ENCODE measurements around the gene ELP1.
"Not testable (repeated sequence)": the region's sequence is repeated elsewhere in the genome, so short reads cannot be mapped to it uniquely, and the experiment has no call there.

ELP1 gene

DNA sequence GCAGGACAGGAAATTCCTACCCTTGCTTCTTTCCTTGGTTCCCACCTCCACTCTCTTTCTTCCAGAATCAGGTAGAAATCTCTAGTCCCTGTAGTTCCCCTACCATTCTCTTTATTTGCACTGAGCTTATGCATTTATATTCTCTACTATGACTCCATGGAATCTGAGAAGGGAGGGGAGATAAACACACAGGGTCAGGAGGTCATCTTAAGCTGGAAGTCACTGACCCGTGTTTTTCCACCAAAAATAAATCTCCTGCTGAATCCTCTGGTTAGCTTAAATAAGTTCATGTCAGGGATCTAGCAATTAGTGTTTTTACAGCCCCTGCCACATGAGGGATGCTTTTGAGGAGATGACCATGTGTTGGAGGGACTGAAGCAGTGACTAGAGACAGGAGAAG, 81.8 kb downstream of the ELP1 start:
- Histone ChIP-seq H4K20me1 (no peaks in the 10 kb centered on the region), H3K4me3 (no peak overlapping the region), H3K4me1 (peaks cover 0 to 16% (median 7%) of the 10 kb centered on the region in 10 experiments; a peak in 13 of 20 replicates), H3K27me3 (no peaks in the 10 kb centered on the region), H3K9me3 (replicated peaks in 1 of 11) (peaks cover 0 to 10% (median 0%) of the 10 kb centered on the region in 11 experiments; a peak in 4 of 22 replicates), H3K4me2 (no peak overlapping the region), H3K9ac (no peak overlapping the region), H3K27ac (no peak overlapping the region), H3K36me3 (no peaks in the 10 kb centered on the region; a peak in 1 of 22 replicates)
- TF ChIP-seq Cebpa-rat (IDR thresholded peaks at IDR 0.05) = no peak

DNA sequence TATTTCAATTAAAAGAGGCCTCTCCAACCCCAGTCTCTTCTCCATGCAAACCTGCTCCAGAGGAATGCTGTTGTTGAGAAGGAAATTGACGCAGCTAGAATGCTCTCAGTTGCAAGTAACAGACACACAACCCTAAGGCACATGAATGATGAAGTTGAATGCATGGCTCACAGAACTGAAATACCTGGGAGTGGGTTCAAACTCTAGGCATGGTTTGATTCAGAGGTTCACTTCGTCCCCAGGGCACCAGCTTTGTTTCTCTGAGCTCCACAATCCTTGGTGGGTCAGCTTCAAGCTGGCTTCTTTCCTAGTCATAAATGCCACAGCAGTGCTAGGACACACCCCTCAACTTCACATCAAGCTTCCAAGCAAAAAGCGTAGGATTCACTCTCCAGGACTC, 82.8 kb downstream of the ELP1 start:
- H3K4me1 ChIP-seq = peaks cover 5 to 25% (median 14%) of the 10 kb centered on the region in 10 experiments
- H3K9me3 ChIP-seq (replicated peaks in 1 of 11) = peaks cover 0 to 17% (median 0%) of the 10 kb centered on the region in 11 experiments; a peak in 6 of 22 replicates
- H3K4me2 ChIP-seq = no peak overlapping the region
- H3K36me3 ChIP-seq = no peaks in the 10 kb centered on the region; a peak in 1 of 22 replicates
- no peak overlapping the region for H3K27ac ChIP-seq
- no peaks in the 10 kb centered on the region for H3K27me3 ChIP-seq
- H3K4me3 ChIP-seq = no peak overlapping the region
- TF ChIP-seq Cebpa-rat (IDR thresholded peaks at IDR 0.05) = no peak
- H4K20me1 ChIP-seq = no peaks in the 10 kb centered on the region
- no peak overlapping the region for H3K9ac ChIP-seq

DNA sequence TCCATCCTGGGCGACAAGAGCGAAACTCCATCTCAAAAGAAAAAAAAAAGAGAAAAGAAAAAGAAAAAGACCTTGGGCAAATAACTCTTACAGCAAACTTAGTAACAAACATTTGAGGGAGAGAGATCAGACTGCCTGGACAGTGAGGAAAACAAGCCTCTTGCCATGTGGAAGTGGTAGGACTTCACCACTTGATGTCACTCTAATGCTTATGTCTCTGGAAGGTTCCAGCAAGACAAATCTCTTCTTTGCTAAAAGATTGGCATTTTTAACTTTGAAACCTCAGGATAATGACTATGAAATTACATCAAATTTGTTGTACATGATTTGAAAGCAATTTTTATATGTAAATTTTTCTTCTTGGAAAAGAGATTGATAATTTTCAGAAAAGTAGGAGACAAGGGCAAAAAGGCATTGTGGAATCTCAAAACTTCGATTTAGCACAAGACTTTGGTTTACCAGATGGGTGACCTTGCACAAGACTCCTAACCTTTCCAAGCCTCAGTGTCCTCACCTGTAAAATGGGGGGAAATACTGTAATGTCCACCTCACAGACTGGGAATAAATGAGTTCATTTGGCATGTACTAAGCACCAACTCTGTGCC, 83.5 kb downstream of the ELP1 start:
- Histone ChIP-seq H3K9me3 (replicated peaks in 1 of 11) (peaks cover 0 to 17% (median 0%) of the 10 kb centered on the region in 11 experiments; a peak in 6 of 22 replicates), H3K27me3 (no peaks in the 10 kb centered on the region), H3K4me2 (no peak overlapping the region), H3K4me3 (no peak overlapping the region), H3K36me3 (no peaks in the 10 kb centered on the region; a peak in 1 of 22 replicates), H3K27ac (no peak overlapping the region), H4K20me1 (no peaks in the 10 kb centered on the region), H3K4me1 (peaks cover 13 to 32% (median 22%) of the 10 kb centered on the region in 10 experiments), H3K9ac (no peak overlapping the region)
- no peak for TF ChIP-seq Cebpa-rat (IDR thresholded peaks at IDR 0.05)

DNA sequence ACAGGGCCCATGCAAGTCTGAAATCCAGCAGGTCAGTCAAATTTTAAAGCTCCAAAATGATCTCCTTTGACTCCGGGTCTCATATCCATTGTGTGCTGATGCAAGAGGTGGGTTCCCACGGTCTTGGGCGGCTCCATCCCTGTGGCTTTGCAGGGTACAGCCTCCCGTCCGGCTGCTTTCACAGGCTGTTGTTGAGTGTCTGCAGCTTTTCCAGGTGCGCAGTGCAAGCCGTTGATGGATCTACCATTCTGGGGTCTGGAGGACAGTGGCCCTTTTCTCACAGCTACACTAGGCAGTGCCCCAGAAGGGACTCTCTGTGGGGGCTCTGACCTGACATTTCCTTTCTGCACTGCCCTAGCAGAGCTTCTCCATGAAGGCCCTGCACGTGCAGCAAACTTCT, 85.6 kb downstream of the ELP1 start:
- H3K27ac ChIP-seq, H3K9ac ChIP-seq, H3K4me3 ChIP-seq, H3K36me3 ChIP-seq, H3K27me3 ChIP-seq, H4K20me1 ChIP-seq: not testable (repeated sequence)
- H3K4me1 ChIP-seq = peaks cover 13 to 51% (median 32%) of the 10 kb centered on the region in 10 experiments
- peaks cover 0 to 17% (median 0%) of the 10 kb centered on the region in 11 experiments; a peak in 5 of 22 replicates for H3K9me3 ChIP-seq (replicated peaks in 1 of 11)
- H3K4me2 ChIP-seq = peak overlapping the region in 7 of 11 experiments; percentile 12 to 59 (median 39); a peak in 11 of 22 replicates

DNA sequence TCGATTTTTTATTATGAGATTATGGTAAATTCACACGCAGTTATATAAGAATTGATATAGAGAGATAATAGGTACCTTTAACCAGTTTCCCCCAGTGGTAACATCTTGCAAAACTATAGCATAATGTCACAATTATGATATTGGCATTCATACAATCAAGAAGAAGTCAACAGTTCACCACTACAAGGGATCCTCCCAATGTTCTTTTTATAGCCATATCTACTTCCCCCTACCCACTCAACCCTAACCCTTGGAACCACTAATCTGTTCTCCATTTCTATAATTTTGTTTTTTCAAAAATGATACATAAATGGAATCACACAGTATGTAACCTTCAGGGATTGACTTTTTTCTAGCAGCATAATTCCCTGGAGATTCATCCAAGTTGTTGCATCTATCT, 88.0 kb downstream of the ELP1 start:
- H3K4me1 ChIP-seq = peaks cover 28 to 69% (median 49%) of the 10 kb centered on the region in 10 experiments
- peak overlapping the region in 7 of 11 experiments; percentile 4 to 73 (median 62); a peak in 13 of 22 replicates for H3K27ac ChIP-seq
- no peaks in the 10 kb centered on the region; a peak in 1 of 22 replicates for H3K36me3 ChIP-seq
- no peak overlapping the region for H3K4me3 ChIP-seq
- peak overlapping the region; percentile 23 to 80 (median 62); a peak in 20 of 22 replicates for H3K4me2 ChIP-seq
- no peaks in the 10 kb centered on the region for H3K27me3 ChIP-seq
- H3K9me3 ChIP-seq (replicated peaks in 1 of 11) = peaks cover 0 to 18% (median 0%) of the 10 kb centered on the region in 11 experiments; a peak in 5 of 22 replicates
- peak overlapping the region in 1 of 11 experiments; percentile 18; a peak in 1 of 22 replicates for H3K9ac ChIP-seq
- 0 out of 22 replicates have a peak, but pooled peaks of 2 of the 11 experiments have one; percentile 23 to 37 for TF ChIP-seq Cebpa-rat (IDR thresholded peaks at IDR 0.05)
- no peaks in the 10 kb centered on the region for H4K20me1 ChIP-seq

DNA sequence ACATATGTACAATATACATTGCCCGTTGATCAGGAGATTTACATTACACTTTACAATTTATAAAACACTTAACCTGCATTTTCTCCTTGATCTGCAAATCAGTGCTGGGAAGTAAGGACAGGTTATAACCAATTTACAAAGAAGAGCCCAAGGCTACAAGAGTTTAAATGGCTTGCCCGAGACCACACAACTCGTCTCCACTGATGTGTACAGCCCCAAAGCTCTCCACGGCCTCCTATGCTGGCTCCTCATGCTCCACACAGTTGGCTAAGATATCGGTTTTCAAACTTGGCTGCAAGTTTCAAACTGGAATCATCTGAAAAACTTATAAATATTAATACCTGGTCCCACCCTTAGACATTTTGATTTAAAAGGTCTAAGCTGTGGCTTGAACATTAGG, 88.4 kb downstream of the ELP1 start:
- Histone ChIP-seq H4K20me1 (no peaks in the 10 kb centered on the region), H3K9ac (no peak overlapping the region; a peak in 1 of 22 replicates), H3K4me2 (peak overlapping the region; percentile 23 to 80 (median 62); a peak in 21 of 22 replicates)

DNA sequence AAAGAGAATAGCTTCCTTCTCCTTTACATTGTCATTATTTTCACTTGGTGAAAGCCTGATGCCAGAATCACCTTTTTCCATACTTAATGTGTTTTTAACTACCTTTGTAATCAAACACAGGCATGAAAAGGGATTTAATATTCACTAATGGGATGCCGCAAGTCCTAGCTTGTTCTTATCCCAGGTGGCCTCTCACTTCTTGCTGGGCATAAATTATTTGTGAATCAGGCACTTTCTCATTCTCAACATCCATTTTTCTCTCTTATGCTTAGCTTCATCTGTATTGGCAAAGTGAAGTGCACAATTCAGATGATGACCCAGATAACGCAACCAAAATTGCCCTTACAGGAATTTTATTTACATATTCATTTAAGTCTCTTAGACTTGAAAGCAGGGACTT, 89.1 kb downstream of the ELP1 start:
- Histone ChIP-seq H3K4me2 (peak overlapping the region in 8 of 11 experiments; percentile 51 to 80 (median 66); a peak in 11 of 22 replicates), H3K9me3 (replicated peaks in 1 of 11) (peaks cover 0 to 18% (median 0%) of the 10 kb centered on the region in 11 experiments; a peak in 5 of 22 replicates), H3K4me1 (peaks cover 28 to 69% (median 49%) of the 10 kb centered on the region in 10 experiments), H3K4me3 (no peak overlapping the region), H3K9ac (no peak overlapping the region), H3K27ac (peak overlapping the region in 5 of 11 experiments; percentile 53 to 73 (median 64); a peak in 6 of 22 replicates), H3K27me3 (no peaks in the 10 kb centered on the region), H3K36me3 (no peaks in the 10 kb centered on the region; a peak in 1 of 22 replicates), H4K20me1 (no peaks in the 10 kb centered on the region)
- no peak for TF ChIP-seq Cebpa-rat (IDR thresholded peaks at IDR 0.05)

More for the DNA sequence above, 88.4 kb downstream of the ELP1 start:
- Histone ChIP-seq H3K27ac (peak overlapping the region in 7 of 11 experiments; percentile 4 to 73 (median 62); a peak in 12 of 22 replicates), H3K27me3 (no peaks in the 10 kb centered on the region), H3K4me1 (peaks cover 28 to 69% (median 49%) of the 10 kb centered on the region in 10 experiments), H3K9me3 (replicated peaks in 1 of 11) (peaks cover 0 to 18% (median 0%) of the 10 kb centered on the region in 11 experiments; a peak in 5 of 22 replicates), H3K36me3 (no peaks in the 10 kb centered on the region; a peak in 1 of 22 replicates), H3K4me3 (0 out of 20 replicates have a peak overlapping the region, but pooled peaks of 1 of the 10 experiments have one; percentile 15)
- TF ChIP-seq Cebpa-rat (IDR thresholded peaks at IDR 0.05) = no peak

DNA sequence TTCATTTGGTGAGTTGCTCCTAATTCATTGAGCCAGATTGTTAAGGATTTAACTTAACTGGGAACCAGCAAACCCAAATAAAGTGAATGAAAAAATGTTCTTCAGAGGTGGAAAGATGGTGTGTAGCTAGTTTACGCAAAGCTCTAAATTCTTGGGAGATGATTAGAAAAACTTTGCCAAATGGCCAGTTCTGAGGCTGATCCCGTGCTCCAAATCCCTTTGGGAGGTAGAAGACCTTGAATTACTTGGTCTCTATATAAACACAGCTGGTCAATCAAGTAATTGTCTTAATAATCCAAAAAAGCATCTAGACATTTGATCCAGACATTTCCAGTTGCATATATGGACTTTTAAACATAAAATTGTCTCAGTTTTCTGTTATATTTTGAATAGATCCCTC, 89.5 kb downstream of the ELP1 start:
- Histone ChIP-seq H3K4me3 (no peak overlapping the region), H3K36me3 (no peaks in the 10 kb centered on the region; a peak in 1 of 22 replicates), H3K9me3 (replicated peaks in 1 of 11) (peaks cover 0 to 22% (median 4%) of the 10 kb centered on the region in 11 experiments; a peak in 6 of 22 replicates), H3K4me1 (peaks cover 28 to 68% (median 49%) of the 10 kb centered on the region in 10 experiments), H3K27ac (peak overlapping the region in 2 of 11 experiments; percentile 18 to 53; a peak in 2 of 22 replicates), H3K9ac (no peak overlapping the region), H3K4me2 (peak overlapping the region in 2 of 11 experiments; percentile 83 to 85; a peak in 5 of 22 replicates), H3K27me3 (no peaks in the 10 kb centered on the region), H4K20me1 (no peaks in the 10 kb centered on the region)
- TF ChIP-seq Cebpa-rat (IDR thresholded peaks at IDR 0.05) = no peak
